Measurements from ENCODE around the gene TOMM22.

Gene TOMM22

DNA sequence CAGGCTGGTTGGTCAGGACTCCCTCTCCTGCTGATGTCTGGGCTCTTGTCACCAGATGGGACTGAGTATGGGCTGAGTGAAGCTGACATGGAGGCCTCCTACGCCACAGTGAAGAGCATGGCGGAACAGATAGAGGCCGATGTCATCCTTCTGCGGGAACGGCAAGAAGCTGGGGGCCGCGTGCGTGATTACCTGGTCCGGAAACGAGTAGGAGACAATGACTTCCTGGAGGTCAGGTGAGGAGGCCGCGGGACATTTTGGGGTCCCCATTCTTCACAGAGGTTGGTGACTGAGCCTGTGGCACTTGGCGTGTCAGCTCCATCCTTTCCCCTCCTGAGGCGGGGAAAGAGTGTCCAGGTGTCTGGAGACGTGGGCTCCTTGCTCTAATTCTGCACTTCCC, 34.1 kb downstream of the TOMM22 start:
- no peak for DNase-seq

DNA sequence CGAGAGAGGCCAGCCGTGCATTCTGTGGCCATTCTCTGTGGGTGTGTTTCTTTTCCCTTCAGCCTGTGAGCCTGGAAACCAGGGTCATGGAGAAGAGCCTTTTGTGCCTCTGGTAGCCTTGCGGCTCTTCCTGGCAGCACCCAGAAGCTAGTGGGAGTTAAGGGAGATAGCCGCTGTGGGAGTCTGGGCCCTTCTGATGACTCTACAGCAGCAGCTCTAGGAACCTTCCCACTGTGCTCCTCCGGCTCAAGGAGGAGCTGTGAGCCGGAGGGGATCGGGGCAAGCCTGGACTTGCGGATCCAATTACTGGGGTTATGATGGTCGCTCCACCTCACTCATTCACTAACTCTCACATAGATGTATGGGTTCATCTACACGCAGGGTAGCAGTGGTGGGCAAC, 34.5 kb downstream of the TOMM22 start:
- no peak for DNase-seq

GRCh38 chr22:38716826-38717225, 35.1 kb downstream of the TOMM22 start:
- no peak for DNase-seq

- DNase-seq = no peak
These were observed 35.5 kb downstream of the TOMM22 start for GRCh38 chr22:38717244-38717643.

- DNase-seq = no peak
These were observed 36.7 kb downstream of the TOMM22 start for GRCh38 chr22:38718414-38718813.

DNA sequence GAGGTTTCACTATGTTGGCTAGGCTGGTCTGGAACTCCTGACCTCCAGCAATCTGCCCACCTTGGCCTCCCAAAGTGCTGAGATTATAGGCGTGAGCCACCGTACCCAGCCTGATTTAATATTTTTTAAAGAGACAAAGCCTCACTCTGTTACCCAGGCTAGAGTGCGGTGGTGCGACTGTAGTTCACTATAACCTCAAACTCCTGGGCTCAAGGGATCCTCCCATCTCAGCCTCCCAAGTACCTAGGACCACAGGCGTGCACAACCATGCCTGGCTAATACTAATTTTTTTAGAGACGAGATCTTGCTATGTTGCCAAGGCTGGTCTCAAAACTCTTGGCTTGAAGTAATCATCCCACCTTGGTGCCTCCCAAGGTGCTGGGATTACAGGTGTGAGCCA, 37.4 kb downstream of the TOMM22 start:
- no peak for DNase-seq

DNA sequence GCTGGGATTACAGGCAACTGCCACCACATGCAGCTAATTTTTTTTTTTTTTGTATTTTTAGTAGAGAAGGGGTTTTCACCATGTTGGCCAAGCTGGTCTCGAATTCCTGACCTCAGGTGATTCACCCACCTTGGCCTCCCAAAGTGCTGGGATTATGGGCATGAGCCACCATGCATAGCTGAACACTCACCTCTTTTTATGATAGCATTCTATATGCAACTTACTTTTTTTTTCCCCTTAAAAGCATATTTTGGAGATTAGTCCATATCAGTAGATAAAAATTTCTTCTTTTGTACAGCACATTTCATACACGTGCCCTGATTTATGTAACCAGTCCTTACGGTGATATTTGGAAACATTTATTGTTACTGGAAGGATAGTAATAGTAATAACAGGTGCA, 38.6 kb downstream of the TOMM22 start:
- DNase-seq = no peak

- DNase-seq = no peak
These were observed 39.8 kb downstream of the TOMM22 start for GRCh38 chr22:38721551-38721950.

GRCh38 chr22:38724176-38724575, 42.4 kb downstream of the TOMM22 start:
- no peak for DNase-seq

DNA sequence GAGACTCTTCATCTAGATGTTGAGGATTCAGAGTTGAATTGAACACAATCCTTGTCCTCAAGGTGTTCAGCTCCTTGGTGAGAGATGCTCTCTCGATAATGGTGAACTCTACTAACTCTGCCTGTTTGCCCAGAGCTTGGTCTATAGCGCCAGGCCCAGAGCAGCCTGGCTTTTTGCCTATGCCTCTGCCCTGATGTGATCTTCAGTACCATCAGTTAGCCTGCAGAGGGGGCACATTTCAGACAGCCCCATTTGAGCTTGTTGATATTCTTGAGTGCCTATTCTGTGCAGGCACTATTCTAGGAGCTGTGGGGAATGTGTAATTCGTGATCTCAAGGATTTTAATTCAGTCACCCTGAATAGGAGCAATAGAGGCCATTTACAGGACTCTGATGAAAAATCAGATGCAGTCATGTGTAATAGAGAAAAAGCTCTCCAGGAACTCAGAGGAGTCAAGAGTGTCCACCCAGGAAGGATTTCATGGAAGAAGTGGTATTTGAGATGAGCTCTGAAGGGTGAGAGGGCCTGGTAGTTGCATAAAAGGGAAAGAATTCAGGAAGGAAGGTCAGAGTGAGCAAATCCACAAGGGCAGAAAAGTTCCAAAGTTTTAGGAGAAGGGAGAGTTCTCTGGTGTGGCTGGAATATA, 43.3 kb downstream of the TOMM22 start:
- peak; percentile 64 for DNase-seq

GRCh38 chr22:38725900-38726655, 44.3 kb downstream of the TOMM22 start:
- DNase-seq = no peak

DNA sequence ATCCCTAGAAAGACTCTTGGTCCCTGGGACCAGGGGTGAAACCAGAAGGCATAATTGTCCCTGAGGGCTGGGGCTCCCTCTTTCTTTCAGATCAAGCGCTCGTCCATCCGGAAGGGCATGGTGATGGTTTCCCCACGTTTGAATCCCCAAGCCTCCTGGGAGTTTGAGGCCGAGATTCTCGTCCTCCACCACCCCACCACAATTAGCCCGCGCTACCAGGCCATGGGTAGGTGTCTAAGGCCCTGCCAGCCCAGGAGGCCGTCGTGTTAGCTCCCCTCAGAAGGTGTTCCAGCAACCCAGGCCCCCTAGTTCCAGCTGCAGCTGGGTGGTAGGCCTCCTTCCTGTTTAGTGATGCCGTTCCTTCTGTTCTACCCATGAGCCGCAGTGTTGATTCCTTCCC, 45.4 kb downstream of the TOMM22 start:
- no peak for DNase-seq

DNA sequence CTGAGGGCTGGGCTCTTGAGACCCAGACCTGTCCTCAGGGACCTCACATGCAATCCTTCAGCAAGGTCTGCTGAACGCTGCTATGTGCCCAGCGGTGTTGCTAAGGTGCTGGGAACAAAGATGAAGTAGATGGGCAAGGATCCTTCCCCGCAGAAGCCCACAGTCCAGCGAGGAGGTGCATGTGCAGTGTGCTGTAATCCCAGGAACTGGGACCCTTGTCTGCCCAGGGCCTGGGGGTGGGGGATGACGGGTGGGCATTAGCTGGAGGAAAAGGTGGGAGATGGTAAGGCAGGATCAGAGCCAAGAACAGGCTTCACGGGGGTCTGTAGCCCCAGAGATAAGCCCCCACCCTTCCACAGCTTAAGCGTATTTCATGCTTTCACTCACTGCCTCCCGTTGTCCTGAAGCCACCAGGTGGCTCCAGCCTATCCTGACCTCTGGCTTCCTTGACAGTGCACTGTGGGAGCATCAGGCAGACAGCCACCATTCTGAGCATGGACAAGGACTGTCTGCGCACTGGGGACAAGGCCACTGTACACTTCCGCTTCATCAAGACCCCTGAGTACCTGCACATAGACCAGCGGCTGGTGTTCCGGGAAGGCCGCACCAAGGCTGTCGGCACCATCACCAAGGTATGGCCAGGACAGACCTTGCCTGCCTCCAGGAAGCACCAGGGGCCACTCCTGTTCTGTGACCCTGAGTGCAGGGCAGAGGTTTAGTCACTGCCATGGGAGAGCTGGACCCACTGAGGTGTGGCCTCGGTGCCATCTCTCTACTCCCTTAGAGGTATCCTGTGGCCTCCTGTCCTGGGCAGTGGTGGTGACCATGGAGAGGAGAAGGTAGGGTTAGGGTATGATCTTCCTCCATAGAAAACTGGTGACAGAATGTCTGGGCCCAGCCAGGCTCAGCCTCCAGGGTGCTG, 46.0 kb downstream of the TOMM22 start:
- no peak for DNase-seq

GRCh38 chr22:38728871-38729796, 47.4 kb downstream of the TOMM22 start:
- DNase-seq = no peak

DNA sequence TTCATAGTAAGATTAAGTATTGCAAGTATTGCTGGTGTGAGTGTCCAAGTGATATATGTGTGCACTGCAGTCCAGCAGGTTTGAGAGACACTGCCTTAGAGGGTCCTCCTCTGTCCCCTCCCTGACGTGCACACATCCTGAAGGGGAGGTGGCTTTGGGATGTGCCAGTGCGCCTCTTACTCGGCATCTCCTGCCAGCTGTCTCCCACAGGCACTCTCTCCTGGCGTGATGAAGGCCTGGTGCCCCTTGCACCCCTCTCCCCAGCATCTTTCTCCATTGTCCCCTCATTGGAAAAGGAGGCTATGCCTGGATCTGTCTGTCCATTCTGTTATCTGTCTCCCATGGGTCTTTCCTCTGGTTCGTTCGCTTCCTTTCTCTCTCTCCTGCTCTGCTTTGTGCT, 48.2 kb downstream of the TOMM22 start:
- no peak for DNase-seq

DNA sequence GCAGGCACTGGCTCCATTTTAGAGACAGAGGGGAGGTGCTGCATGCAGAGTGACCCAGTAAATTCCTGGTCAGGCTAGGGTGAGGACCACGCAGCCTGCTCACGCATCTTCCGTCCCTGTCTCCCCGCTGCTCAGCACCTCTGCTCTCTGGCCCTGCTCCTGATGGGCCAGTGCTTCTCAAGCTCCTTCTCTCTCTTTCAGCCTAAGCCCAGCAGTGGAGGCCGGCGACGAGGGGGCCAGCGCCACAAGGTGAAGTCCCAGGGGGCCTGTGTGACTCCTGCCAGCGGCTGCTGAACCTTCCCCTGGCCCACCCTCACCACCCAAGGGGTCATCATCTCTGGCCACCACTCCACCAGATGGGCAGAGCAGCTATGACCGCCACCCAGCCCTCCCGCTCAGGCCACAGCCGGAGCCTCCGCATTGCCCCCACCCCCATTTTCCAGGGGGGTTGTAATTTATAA, 48.7 kb downstream of the TOMM22 start:
- no peak for DNase-seq

- no peak for DNase-seq
These were observed 50.0 kb downstream of the TOMM22 start for GRCh38 chr22:38731703-38732161.

GRCh38 chr22:38732251-38732815, 50.6 kb downstream of the TOMM22 start:
- no peak for DNase-seq

GRCh38 chr22:38733329-38733723, 51.6 kb downstream of the TOMM22 start:
- peak; percentile 63 for DNase-seq

DNA sequence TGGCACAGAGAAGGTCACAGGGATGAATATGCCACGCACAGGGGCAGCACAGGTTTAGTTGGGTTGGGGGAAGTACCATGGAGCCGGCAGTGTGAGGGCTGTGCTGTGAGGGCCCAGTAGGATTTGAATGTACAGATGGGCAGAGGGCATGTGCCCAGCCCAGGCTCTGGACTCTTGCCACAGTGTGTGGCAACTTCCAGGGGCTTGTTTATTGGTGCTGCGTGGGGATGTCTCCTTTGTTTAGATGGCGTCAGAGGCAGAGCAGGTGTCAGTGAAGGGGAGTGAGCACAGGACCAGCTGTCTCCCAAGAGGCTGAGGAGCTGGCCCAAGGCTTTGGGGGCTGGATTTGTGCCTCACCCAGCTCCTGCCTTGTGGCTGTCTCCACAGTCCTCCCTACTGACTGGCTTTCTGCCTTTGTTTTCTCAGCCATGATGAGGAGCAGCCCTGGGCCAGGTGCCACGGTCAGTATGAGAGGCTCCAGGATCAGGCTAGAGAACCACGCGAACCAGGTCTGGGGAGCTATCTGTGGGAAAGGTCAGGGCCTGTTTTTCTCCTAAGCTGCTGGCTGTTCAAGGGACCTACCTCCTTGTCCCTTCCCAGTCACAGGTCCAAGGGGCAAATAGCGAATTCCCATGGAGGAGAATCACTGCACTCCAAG, 52.1 kb downstream of the TOMM22 start:
- DNase-seq = no peak

GRCh38 chr22:38734421-38735100, 52.8 kb downstream of the TOMM22 start:
- DNase-seq = peak; percentile 28

Measured in CD4-positive, alpha-beta T cell treated with Interleukin-17A for 1 hour (primary cell).